Erythroblast (primary cell): Measurements from ENCODE around the gene ZSWIM8.

Experiments
- GATA1 ChIP-seq: IDR thresholded peaks from 2 replicates; pipeline ENCODE4 v1.6.1; 2011; ENCODE audit warnings: low read depth, mild to moderate bottlenecking, control low read depth, low read length, moderate library complexity
- POLR2A ChIP-seq: IDR thresholded peaks from 2 replicates; pipeline ENCODE4 v1.6.1; 2011; ENCODE audit warnings: mild to moderate bottlenecking, low read length

DNA sequence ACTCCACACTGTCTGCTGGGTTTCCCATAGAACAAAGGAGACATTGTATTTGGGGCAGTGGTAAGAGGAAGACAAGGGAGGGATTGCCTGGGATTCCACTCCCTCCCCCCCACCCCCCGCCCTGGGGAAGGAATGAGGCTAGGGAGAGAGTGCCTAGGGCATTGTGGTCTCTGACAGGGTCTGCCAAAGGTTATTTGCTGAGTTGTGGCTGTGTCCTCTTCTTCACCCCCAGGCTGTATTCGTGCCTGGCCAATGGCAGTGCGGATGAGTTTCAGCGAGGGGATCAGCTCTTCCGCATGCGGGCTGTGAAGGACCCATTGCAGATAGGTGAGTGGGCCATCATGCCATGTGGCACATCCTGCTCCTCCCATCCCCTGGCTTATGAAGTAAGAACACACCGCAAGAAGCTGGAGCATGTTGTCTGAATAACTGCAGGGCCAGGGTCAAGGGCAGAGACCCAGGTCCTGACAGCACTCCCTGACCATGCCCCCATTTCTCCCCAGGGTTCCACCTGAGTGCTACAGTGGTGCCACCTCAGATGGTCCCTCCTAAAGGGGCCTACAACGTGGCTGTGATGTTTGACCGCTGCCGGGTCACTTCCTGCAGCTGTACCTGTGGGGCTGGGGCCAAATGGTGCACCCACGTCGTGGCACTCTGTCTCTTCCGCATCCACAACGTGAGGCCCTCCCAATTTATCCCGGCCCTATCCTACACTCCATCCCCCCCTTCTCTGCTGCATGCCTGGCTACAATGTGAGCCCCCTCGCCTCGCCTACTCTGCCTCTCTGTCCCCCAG is 3.7 kb downstream of the ZSWIM8 start:
- TF ChIP-seq POLR2A (no peak), GATA1 (no peak)
